C4-2B (cell line): Measurements from ENCODE around the gene GEMIN5.
"Not testable (repeated sequence)": the region's sequence is repeated elsewhere in the genome, so short reads cannot be mapped to it uniquely, and the experiment has no call there.

Experiments used
- H3K27ac ChIP-seq: fragments of 450-650 bp; 2 replicates; pipeline ENCODE4 v1.5.1; 2017
- CTCF ChIP-seq: fragments of 450-650 bp; conservative IDR thresholded peaks from 2 replicates; pipeline ENCODE4 v1.5.1; 2017; ENCODE audit warnings: mild to moderate bottlenecking
- ZFX ChIP-seq: fragments of 450-650 bp; IDR thresholded peaks from 2 replicates; pipeline ENCODE4 v1.6.1; 2017

The GEMIN5 gene

GRCh38 chr5:154937718-154938466 is at the start of gene GEMIN5:
Gene GEMIN5, minus strand, starts transcription at chr5:154938211. Its CDS starts 78 bp downstream, at chr5:154938133.
- H3K27ac ChIP-seq, result peak within 1 kb of the TSS; percentile 74
- TF ChIP-seq ZFX (peak; percentile 77), CTCF (no peak)

GRCh38 chr5:154986151-154986550 is 48.1 kb upstream of the GEMIN5 start:
- H3K27ac ChIP-seq, result no peak overlapping the region
- no peak for TF ChIP-seq ZFX
- TF ChIP-seq CTCF, result no peak

- no peak overlapping the region for H3K27ac ChIP-seq
- no peak for TF ChIP-seq ZFX
- TF ChIP-seq CTCF, result no peak
These were observed 47.0 kb upstream of the GEMIN5 start for GRCh38 chr5:154984946-154985516.

- not testable (repeated sequence) for H3K27ac ChIP-seq
These were observed 40.3 kb upstream of the GEMIN5 start for GRCh38 chr5:154978294-154978693.

- no peak overlapping the region for H3K27ac ChIP-seq
- TF ChIP-seq ZFX (no peak), CTCF (no peak)
These were observed 39.4 kb upstream of the GEMIN5 start for GRCh38 chr5:154977409-154977808.

- not testable (repeated sequence) for H3K27ac ChIP-seq
These were observed 38.1 kb upstream of the GEMIN5 start for GRCh38 chr5:154976082-154976481.

GRCh38 chr5:154972476-154973080 is 34.6 kb upstream of the GEMIN5 start:
- no peak overlapping the region for H3K27ac ChIP-seq
- TF ChIP-seq CTCF, result peak; percentile 81
- no peak for TF ChIP-seq ZFX

GRCh38 chr5:154971501-154971900 is 33.5 kb upstream of the GEMIN5 start:
- H3K27ac ChIP-seq, result no peak overlapping the region
- no peak for TF ChIP-seq ZFX
- no peak for TF ChIP-seq CTCF
